GM12875 (cell line): Measurements from ENCODE around the gene SACS.

Experiments
- H3K4me3 ChIP-seq: one replicate; pipeline ENCODE4 v1.5.1; 2011; ENCODE audit warnings: low read depth, low read length, control low read depth
- CTCF ChIP-seq: IDR thresholded peaks from 2 replicates; pipeline ENCODE4 v1.5.1; 2011; ENCODE audit warnings: low read depth, mild to moderate bottlenecking, control low read depth, inconsistent platforms, low read length, moderate library complexity, borderline replicate concordance; ENCODE audit not compliant: insufficient read depth

The SACS gene

GRCh38 chr13:23432626-23433025 lies 876 bp downstream of the SACS start:
- TF ChIP-seq CTCF: no peak
- no peak overlapping the region for H3K4me3 ChIP-seq

- TF ChIP-seq CTCF: no peak
Observed at GRCh38 chr13:23430664-23431063, 2.8 kb downstream of the SACS start.

GRCh38 chr13:23427881-23428528 lies 5.5 kb downstream of the SACS start:
- TF ChIP-seq CTCF: no peak

More at GRCh38 chr13:23430664-23431063, 2.8 kb downstream of the SACS start:
- H3K4me3 ChIP-seq: no peak overlapping the region

GRCh38 chr13:23427342-23427843 lies 6.1 kb downstream of the SACS start:
- TF ChIP-seq CTCF: no peak
- no peak overlapping the region for H3K4me3 ChIP-seq

More at GRCh38 chr13:23427881-23428528, 5.5 kb downstream of the SACS start:
- H3K4me3 ChIP-seq: no peak overlapping the region

GRCh38 chr13:23421596-23421995 lies 11.9 kb downstream of the SACS start:
- no peak for TF ChIP-seq CTCF

GRCh38 chr13:23418776-23419683 lies 14.5 kb downstream of the SACS start:
- TF ChIP-seq CTCF: no peak
- H3K4me3 ChIP-seq: no peak overlapping the region

More at GRCh38 chr13:23421596-23421995, 11.9 kb downstream of the SACS start:
- no peak overlapping the region for H3K4me3 ChIP-seq
